Fibroblast of the aortic adventitia (primary cell): ENCODE data around the gene TPRG1L. TPM values are rescaled to one million over a fixed set of nuclear protein-coding genes. Genes with fewer than 3 reads are reported as not detected.

ENCODE experiments used
- DNase-seq: peaks from one replicate; pipeline ENCODE4 v3.0.0-alpha.2; 2010; ENCODE audit warnings: low read depth
- H3K4me3 ChIP-seq: 2 replicates; pipeline ENCODE4 v1.5.1; 2011; ENCODE audit warnings: low read depth, mild to moderate bottlenecking, control low read depth, low read length, moderate library complexity
- total RNA-seq: library from RNA; depleted of rRNA; stranded (reverse); fragments of >200 nt; gene quantifications from 2 replicates; pipeline ENCODE4 v1.2.3, GENCODE V29; 2012; ENCODE audit warnings: low replicate concordance
- TF ChIP-seq, protein P1 (sequence below): IDR thresholded peaks from 2 replicates; pipeline ENCODE4 v1.5.1; 2011; ENCODE audit warnings: mild to moderate bottlenecking, low read length, control low read depth, inconsistent platforms; ENCODE audit not compliant: insufficient read depth

TPRG1L gene
- total RNA-seq, 1 donor = 44.4 TPM

DNA sequence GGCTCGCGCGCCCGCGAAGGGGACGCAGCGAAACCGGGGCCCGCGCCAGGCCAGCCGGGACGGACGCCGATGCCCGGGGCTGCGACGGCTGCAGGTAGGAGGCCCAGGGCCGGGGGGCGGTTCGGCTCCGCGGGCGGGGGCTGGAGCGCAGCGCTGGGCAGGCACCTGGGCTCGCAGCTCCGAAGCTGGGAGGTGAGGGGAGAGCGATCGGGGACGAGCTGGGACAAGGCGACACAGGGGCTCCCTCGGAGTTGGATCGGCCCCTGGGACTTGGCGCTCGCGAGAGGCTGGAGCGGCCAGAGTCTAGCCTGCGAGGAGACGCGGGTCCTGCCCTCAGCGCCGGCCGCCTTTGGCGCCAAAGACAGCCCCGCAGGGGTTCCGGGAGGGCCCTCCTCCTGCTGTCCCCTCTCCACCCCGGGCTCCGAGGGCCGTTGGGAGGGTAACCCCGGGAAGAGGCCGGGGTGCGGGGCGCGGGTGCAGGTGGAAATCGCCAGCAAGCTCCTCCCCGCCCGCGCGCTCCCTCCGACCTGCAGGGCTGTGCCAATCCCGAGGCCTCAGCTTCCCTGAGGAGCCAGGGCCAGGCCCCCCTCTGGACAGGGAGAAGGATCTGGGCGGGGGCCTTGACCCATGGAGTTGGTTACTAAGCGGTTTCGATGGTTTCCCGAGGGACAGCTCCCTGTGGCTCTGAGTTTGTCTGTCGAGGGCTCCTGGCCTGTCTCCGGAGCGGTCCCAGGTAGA lies 27.9 kb downstream of the TPRG1L start:
- no peak for DNase-seq
- no peak overlapping the region for H3K4me3 ChIP-seq
- TF ChIP-seq, protein P1, sequence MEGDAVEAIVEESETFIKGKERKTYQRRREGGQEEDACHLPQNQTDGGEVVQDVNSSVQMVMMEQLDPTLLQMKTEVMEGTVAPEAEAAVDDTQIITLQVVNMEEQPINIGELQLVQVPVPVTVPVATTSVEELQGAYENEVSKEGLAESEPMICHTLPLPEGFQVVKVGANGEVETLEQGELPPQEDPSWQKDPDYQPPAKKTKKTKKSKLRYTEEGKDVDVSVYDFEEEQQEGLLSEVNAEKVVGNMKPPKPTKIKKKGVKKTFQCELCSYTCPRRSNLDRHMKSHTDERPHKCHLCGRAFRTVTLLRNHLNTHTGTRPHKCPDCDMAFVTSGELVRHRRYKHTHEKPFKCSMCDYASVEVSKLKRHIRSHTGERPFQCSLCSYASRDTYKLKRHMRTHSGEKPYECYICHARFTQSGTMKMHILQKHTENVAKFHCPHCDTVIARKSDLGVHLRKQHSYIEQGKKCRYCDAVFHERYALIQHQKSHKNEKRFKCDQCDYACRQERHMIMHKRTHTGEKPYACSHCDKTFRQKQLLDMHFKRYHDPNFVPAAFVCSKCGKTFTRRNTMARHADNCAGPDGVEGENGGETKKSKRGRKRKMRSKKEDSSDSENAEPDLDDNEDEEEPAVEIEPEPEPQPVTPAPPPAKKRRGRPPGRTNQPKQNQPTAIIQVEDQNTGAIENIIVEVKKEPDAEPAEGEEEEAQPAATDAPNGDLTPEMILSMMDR = no peak

DNA sequence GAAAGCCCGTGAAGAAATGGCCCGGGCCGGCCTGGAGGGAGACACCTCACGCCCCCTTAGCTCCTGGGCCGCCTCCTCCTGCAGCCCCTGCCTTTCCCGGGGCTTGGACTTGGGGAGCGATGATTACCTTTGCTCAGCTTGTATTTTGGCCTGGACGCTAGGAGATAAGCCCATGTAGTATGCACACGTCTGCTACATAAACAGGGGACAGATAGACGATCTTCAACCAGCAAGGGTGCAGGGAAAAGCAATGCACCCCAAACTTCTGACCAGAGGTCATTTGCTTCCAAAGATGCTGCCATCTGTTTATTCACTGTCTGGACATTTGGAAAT lies 28.4 kb downstream of the TPRG1L start:
- TF ChIP-seq, protein P1 = no peak
- no peak overlapping the region for H3K4me3 ChIP-seq
- no peak for DNase-seq

DNA sequence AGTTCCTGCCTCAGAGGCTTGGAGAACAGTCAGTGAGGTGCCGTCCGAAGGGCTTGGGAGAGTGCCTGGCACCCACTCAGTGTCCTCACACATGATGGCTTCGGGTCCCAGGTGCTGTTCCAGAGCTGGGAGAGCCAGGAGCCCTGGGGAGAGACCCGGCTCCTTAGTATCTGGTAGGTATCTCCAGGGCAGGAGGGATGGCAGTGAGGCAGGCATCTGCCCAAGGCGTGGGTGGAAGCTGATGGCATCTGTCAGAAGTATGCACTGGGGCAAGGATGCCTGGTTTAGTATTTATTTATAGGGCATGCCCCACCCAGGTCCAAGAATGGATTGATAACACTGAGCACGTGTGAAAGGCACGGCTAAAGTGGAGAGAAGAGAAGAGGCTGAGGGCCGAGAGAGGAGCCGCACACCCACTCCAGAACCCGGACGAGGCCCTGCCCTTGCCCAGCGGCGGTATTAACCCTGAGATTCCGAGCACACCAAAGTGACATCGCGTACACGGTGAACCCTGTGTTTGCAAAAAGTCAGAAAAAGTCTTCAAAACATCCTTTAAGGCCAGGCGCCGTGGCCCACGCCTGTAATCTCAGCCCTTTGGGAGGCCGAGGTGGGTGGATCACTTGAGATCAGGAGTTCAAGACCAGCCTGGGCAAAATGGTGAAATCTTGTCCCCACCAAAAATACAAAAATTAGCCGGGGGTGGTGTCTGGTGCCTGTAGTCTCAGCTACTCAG lies 29.9 kb downstream of the TPRG1L start:
- no peak for DNase-seq
- H3K4me3 ChIP-seq = no peak overlapping the region
- TF ChIP-seq, protein P1 = no peak

DNA sequence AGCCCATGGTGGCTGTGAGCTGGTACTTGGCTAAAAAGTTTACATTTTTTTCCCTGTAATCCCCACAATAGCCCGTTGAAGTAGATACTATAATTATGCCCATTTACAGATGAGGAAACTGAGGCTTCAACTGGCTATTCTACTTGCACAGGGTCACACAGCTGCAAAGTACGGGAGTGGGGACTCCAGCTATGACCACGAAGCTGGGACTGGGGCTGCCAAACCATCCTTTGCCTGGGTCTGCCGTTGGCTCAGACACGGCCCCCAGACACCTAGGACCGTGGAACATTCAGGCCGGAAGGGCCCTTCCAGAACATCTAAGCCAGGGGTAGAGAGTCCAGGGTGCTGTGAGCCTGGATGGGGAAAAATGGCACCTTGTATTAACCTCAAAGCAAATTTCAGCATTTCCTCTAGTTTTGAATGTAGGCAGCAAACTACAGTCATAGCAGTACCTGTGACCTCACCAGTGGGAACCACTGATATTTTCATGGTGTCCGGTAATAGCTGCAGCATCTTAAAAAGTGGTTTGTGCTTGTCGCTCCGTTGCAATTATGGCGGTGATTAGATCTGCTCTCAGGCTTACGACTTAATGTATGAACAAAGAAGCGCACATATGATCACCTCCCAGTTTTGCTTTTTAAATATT lies 31.8 kb downstream of the TPRG1L start:
- H3K4me3 ChIP-seq = no peak overlapping the region
- TF ChIP-seq, protein P1 = no peak
- DNase-seq = no peak

DNA sequence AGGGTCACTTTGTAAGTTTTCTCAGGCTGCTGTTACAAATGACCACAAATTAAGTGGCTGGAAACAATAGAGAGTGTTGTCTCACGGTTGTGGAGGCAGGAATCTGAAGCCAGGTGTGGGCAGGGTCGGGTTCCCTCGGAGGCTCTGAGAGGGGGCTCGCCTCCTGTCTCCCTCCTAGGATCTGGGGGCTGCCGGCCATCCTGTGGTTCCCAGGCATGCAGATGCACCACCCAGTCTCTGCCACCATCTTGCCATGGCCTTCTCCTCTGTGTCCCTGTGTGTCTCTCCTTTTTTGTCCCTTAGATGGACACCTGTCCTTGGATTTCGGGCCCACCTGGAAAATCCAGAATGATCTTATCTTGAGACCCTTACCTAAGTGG lies 32.3 kb downstream of the TPRG1L start:
- H3K4me3 ChIP-seq = no peak overlapping the region
- TF ChIP-seq, protein P1 = no peak
- no peak for DNase-seq

DNA sequence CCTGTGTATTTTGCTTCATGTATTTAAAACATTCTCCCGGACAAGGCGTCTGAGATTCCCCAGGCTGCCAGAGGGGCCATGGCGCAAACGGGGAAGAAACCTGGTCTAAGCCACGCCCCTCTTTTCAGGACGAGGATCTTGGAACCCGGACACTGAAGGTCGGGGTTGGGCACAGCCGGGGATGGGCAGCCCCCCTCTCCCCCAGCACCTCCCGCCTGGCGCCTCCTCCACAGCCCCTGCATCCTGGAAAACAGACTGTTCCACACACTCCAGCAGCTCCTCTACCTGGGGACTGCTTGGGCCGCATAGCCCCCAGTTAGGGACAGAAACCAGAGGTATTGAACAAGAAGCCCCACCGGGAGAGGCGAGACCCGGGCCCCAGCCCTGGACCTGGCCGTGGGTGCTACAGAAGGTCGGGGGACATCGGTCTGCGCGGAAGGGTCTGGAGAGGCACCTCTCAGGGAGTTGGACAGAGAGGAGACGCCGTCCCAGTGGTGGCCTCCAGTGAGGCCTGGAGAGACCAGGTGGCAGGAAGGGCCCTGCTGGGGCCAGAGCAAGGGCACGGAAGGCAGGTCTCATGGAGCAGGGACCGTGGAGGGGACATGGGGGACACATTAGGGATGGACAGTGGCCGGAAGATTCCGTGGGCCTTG lies 32.9 kb downstream of the TPRG1L start:
- H3K4me3 ChIP-seq = no peak overlapping the region
- no peak for DNase-seq
- TF ChIP-seq, protein P1 = no peak
